ENCODE measurements around the gene KCNJ10.
"Not testable (repeated sequence)": the region's sequence is repeated elsewhere in the genome, so short reads cannot be mapped to it uniquely, and the experiment has no call there.

Gene KCNJ10

GRCh38 chr1:160053548-160054365 lies 16.2 kb downstream of the KCNJ10 start:
- no peak for DNase-seq

GRCh38 chr1:160052936-160053335 lies 17.0 kb downstream of the KCNJ10 start:
- no peak for DNase-seq

- DNase-seq = no peak
Observed at GRCh38 chr1:160050619-160051018, 19.3 kb downstream of the KCNJ10 start.

DNA sequence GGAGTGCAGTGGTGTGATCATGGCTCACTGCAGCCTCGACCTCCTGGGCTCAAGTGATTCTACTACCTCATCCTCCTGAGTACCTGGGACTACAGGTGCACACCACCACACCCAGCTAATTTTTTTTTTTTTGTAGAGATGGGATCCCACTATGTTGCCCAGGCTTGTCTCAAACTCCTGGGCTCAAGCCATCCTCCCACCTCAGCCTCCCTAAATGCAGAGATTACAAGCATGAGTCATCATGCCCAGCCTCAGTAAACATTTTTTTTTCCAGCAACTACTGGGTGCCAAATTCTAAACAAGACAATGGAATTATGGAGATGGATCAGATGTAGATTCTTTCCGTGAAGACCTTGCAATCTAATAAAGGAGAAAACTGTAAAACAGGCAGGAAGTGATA lies 19.8 kb downstream of the KCNJ10 start:
- DNase-seq = not testable (repeated sequence)

- no peak for DNase-seq
Observed at GRCh38 chr1:160049101-160049500, 20.9 kb downstream of the KCNJ10 start.

DNA sequence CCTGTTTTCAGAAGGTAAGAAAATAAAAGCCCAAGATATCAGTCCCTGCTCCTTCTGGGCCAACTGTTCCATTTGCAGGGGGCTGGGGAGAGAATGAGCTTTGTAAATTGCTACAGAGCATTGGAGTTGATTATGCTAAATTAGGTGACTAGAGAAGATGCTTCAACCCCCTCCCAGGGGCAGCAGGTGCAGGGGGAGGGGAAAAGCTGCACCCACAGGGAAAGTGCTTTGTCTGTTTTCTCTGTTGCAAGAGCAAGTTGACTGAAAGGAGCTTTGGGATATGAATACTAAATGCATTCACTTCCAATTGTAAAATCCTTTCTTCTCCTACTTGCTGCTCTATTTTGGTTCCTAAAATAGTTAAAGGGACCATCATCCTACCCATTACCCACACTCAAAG lies 21.6 kb downstream of the KCNJ10 start:
- no peak for DNase-seq

GRCh38 chr1:160047111-160047991 lies 22.6 kb downstream of the KCNJ10 start:
- DNase-seq = no peak

GRCh38 chr1:160046494-160047110 lies 23.4 kb downstream of the KCNJ10 start:
- peak; percentile 53 for DNase-seq

GRCh38 chr1:160045653-160046052 lies 24.3 kb downstream of the KCNJ10 start:
- DNase-seq = no peak

- no peak for DNase-seq
Observed at GRCh38 chr1:160043543-160043942, 26.4 kb downstream of the KCNJ10 start.

DNA sequence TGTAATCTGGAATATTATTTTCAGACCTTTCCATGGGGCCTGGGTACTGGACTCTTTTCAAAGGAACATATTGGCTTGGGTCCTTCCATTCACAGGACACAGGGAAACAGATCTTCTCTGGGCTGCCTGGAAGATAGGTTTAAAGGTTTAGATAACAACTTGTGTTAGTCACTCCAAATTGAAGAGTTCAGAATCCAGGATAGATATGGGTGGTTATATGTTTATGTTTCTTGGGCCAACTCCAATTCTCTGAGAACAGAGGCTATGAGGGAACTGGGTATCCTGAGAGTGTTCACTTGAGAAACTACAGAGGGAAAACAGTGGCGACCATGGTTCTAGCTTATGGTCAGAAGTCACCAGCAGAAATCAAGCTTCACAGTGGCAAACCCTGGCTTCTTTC lies 29.5 kb downstream of the KCNJ10 start:
- DNase-seq = no peak

DNA sequence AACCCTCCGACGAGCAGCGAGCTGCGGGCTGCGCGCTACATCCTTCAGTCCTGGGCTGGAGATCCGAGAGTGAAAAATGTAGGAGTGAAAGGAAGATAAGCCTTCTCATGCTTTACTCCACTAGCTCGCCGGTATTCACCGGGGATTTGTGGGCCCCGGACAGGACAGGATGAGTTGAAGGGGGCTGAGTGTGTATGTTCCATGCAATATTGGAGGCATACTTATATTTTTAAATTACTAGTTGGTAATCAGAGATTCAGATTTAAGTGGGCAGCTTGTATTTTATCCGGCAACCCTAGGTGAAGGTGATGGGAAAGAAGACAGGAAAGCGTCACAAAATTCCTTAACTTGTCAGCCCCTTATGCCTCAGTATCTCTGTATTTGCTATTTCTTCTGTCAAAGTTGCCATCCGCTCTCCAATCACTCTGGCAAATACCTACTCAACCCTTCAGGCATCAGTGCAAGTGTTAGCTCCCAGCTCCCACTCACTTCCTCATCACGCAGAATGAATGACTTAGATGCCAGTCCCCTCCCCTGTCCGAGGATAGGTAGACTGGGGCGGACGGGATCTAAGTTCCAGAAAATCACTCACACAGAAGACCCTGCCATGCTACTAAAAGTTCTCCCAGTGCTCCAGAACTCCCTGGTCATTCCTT lies 37.7 kb downstream of the KCNJ10 start:
- no peak for DNase-seq

GRCh38 chr1:160031365-160032164 lies 38.4 kb downstream of the KCNJ10 start, which contains the start of gene PIGM:
PIGM (minus strand) TSS chr1:160031990; CDS start chr1:160031739, 251 bp downstream.
- peak; percentile 97 for DNase-seq

GRCh38 chr1:160030657-160031364 lies 39.1 kb downstream of the KCNJ10 start:
- DNase-seq = peak; percentile 32

GRCh38 chr1:160028426-160028825 lies 41.5 kb downstream of the KCNJ10 start:
- DNase-seq = no peak

DNA sequence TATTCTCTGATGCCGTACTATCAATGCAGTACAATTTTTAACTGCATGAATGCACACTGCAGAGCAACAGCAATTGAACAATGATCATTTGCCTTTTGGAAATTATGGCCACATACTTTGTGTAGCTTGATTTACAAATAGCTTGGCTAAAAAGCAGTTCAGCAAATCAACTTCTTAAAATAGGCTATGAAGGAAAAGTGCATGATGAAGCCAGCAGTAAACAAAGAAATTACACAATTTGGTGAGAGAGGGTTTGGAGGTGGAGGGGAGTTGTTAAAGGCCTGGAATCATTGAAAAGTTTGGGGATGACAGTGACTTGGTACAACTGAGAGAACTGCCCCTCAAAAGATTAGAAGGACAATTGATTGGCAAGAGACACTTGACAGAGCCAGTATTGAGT lies 44.6 kb downstream of the KCNJ10 start:
- no peak for DNase-seq

DNA sequence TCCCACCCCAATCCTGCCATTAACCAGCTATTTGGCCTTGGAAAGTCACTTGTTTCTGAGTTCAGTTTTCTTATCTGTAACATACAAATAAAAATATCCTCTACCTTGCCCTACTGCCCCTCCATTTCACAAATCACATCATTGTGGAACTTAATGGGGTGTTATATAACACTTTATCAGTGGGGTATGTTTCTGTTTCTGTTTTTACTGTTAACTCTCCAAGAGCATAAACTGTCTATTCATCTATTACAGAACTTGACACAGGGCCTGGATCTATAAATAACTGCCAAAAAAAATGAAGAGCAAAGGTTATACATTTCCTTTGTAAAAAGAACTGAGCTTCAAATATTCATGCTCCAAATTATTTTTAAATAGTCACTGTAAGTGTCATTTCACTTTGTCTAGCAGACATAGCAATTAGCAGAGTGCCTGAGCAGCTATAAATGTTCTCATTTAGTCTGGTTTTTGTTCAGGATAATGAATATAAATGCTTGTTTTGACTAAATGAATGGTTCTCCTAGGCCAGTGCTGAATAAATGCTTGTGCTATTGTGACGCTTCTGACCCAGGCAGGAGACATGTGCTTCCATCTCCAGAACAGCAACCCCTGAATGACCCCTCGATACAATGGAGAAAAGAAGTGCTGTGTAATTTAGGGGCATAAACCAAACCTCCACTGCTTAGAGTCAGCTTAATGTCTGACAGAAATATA lies 45.6 kb downstream of the KCNJ10 start:
- DNase-seq = no peak

DNA sequence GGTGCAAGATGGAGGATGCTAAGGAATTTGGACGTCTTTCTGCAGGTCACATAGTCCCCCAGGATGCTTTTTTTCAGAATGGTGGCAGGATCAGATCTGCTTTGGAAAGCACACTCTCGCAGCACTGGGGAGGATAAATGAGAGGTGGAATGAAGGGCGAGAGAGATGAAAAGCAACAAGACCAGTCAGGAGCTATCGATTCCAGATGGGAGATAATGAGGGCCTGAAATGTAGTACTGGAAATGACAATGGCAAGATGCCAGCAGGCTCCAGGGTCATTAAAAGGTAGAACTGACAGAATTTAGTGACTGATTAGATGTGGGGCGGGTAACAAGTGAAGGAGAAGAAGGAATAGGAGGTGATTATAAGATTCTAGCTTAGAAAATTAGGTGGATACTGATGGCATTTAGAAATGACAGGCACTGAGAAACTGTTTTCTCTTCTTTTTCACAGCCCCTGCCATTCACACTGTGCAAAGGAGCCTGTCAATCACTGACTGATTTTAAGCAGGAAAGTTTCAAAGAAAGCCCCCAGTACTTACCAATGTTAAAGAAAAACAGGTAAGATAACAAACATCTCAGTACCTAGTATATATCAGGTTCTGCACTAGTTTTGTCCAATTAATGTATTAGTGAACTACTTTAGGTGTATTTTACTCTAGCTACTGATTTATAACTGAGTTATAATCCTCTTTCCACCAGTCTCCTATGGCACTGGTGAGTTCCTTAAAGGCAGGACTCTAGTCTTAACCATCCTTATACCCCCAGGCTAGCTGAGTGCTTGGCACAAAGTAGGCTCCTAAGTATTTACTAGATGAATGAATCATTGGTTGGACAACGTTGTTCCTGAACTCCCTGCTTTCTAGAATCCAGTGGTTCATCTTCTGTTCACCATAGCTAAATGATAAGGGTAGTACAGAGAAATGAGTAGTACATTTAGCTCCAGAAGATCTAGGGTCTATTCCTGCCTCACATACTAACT lies 47.3 kb downstream of the KCNJ10 start:
- DNase-seq = no peak

GRCh38 chr1:160021376-160022074 lies 48.4 kb downstream of the KCNJ10 start:
- DNase-seq = no peak

Measured in stimulated activated CD8-positive, alpha-beta memory T cell treated with anti-CD3 and anti-CD28 coated beads, Interleukin-4, amount 100 ng/mL, for 48 hours (primary cell).